Smooth muscle cell (in vitro differentiated cells): Measurements from ENCODE around the gene KCNIP3. TPM values are rescaled to one million over a fixed set of nuclear protein-coding genes. Genes with fewer than 3 reads are reported as not detected.

Experiments
- DNase-seq: peaks from one replicate; lab custom pipeline; 2025; ENCODE audit not compliant: unreplicated experiment; lab: John Stamatoyannopoulos, UW
- H2AFZ ChIP-seq: fragments of 200-600 bp; sonication (generic); 2 replicates; pipeline ENCODE4 v1.6.0; 2016; ENCODE audit warnings: antibody characterized with exemption, low read depth, mild to moderate bottlenecking
- H3F3A ChIP-seq: fragments of 200-600 bp; sonication (generic); 2 replicates; pipeline ENCODE4 v1.6.0; 2017; ENCODE audit warnings: antibody characterized with exemption, low read depth
- H3K27ac ChIP-seq: fragments of 200-600 bp; sonication (generic); 2 replicates; pipeline ENCODE4 v1.5.1; 2016; ENCODE audit warnings: low read depth, mild to moderate bottlenecking
- H3K27me3 ChIP-seq: fragments of 200-600 bp; sonication (generic); 2 replicates; pipeline ENCODE4 v1.6.1; 2016; ENCODE audit warnings: low read depth, mild to moderate bottlenecking
- H3K36me3 ChIP-seq: fragments of 200-600 bp; sonication (generic); 2 replicates; pipeline ENCODE4 v1.5.1; 2016; ENCODE audit warnings: low read depth
- H3K4me1 ChIP-seq: fragments of 200-600 bp; sonication (generic); 2 replicates; pipeline ENCODE4 v1.5.1; 2016; ENCODE audit warnings: low read depth
- H3K4me2 ChIP-seq: fragments of 200-600 bp; sonication (generic); 2 replicates; pipeline ENCODE4 v1.6.0; 2016; ENCODE audit warnings: mild to moderate bottlenecking
- H3K4me3 ChIP-seq: fragments of 200-600 bp; sonication (generic); 2 replicates; pipeline ENCODE4 v1.5.1; 2016; ENCODE audit warnings: mild to moderate bottlenecking
- H3K79me2 ChIP-seq: fragments of 200-600 bp; sonication (generic); 2 replicates; pipeline ENCODE4 v1.6.0; 2016; ENCODE audit warnings: low read depth, mild to moderate bottlenecking
- H3K9ac ChIP-seq: fragments of 200-600 bp; sonication (generic); 2 replicates; pipeline ENCODE4 v1.6.0; 2016; ENCODE audit warnings: low read depth
- H3K9me3 ChIP-seq: fragments of 200-600 bp; sonication (generic); replicated peaks from 2 replicates; pipeline ENCODE4 v1.5.1; 2016; ENCODE audit warnings: low read depth
- H4K20me1 ChIP-seq: fragments of 200-600 bp; sonication (generic); 2 replicates; pipeline ENCODE4 v1.6.0; 2016; ENCODE audit warnings: low read depth
- CTCF ChIP-seq: fragments of 200-600 bp; sonication (generic); IDR thresholded peaks from 2 replicates; pipeline ENCODE4 v1.5.1; 2017; ENCODE audit warnings: borderline replicate concordance, mild to moderate bottlenecking, antibody characterized with exemption; ENCODE audit not compliant: insufficient read depth, poor library complexity, severe bottlenecking
- WGBS: methylation state at CpG from one replicate; pipeline ENCODE4 v1.1.7; 2016; ENCODE audit warnings: low lambda C conversion rate; 5-methylcytosine and 5-hydroxymethylcytosine counted together
- polyA plus RNA-seq: library from polyadenylated mRNA; unstranded; fragments of >200 nt; fragmentation: Nextera tagmentation; extraction: Ambion mirVana; gene quantifications from 2 replicates; pipeline ENCODE4 v1.2.1, GENCODE V29; 2016
- total RNA-seq: library from RNA; depleted of rRNA; stranded (reverse); fragments of >200 nt; gene quantifications from 2 replicates; pipeline ENCODE4 v1.2.3, GENCODE V29; 2014

Gene KCNIP3
- total and polyA plus RNA-seq, 2 experiments from 2014 or later = 1.1 to 7.6 TPM

DNA sequence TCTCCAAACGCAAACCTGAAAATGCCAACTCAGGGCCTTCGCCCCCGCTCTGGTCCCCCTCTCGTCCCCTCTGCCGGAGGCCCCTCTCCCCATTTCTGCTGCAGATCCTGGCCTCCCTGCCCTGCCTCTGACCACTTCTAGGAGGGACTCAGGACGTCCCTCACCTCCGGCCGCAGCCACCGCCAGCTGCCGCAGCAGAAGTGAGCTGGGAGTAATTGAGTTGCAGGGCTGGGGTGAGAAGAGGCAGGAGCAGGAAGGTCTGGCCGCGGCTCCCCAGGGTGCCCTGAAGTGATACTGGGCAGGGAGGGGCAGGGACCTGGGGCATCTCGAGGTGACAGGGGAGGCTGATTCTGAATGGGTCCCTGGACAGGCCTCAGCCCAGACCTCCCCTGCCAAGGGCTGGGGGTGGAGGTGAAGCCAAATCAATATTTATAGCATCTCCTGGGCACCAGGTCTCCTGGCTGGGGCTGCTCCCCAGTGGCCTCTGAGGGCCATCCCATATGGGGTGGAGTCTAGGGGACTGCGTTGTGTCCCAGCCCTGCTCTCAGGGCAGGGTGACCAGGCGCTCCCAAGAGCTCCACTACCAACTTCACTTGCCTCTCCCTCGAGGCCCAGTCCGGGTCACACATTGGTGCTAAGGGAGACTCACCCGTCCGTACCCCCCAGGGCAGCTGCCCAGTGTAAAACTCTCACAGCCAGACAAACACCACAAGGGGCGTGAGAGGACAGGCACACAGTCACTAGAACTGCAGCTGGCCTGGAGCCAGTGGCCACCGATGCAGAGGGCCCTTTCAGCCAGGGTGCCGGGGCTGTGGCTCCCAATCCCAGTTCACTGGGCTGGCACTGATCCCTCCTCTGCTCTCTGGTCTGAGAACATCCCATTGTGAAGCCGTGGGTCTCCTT lies 33.0 kb downstream of the KCNIP3 start:
- no peak overlapping the region for H3K27ac ChIP-seq
- no peak overlapping the region for H2AFZ ChIP-seq
- no peak overlapping the region for H3K4me2 ChIP-seq
- H3K79me2 ChIP-seq = no peaks in the 10 kb centered on the region
- no peaks in the 10 kb centered on the region for H3K27me3 ChIP-seq
- no peaks in the 10 kb centered on the region for H3F3A ChIP-seq
- H3K9ac ChIP-seq = no peak overlapping the region
- DNase-seq = no peak
- WGBS = 85% methylated on average over 23 of the region's 23 CpGs
- H4K20me1 ChIP-seq = no peaks in the 10 kb centered on the region
- H3K36me3 ChIP-seq = no peaks in the 10 kb centered on the region
- no peaks in the 10 kb centered on the region for H3K9me3 ChIP-seq
- no peak overlapping the region for H3K4me3 ChIP-seq
- no peak for TF ChIP-seq CTCF
- no peaks in the 10 kb centered on the region for H3K4me1 ChIP-seq

DNA sequence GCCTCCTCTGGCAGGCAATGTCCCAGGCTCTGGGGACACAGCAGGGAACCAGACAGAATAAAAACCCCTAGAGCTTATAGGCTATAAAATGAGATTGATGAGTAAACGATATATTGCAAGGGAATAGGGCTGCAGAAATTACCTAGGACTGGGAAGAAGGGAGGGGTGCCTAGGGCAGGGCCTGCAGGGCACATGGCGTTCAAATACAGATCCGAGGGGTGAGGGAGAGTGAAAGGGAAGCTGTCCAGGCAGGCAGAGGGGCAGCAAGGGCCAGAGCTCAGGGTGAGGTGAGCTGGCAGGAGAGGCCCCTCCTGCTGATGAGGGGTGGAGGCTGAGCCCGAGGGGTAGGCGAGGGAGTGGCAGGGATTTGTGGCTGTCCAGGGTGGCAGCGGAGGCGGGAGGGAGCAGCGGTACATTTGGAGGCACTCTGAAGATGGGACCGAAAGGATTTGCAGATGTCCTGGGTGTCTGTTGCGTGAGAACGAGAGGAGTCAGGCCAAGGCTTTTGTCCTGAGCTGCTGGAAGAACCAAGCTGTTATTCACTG lies 33.7 kb downstream of the KCNIP3 start:
- 86% methylated on average over 11 of the region's 11 CpGs for WGBS

GRCh38 chr2:95331606-95332005 lies 34.5 kb downstream of the KCNIP3 start:
- no peaks in the 10 kb centered on the region for H3F3A ChIP-seq
- H3K4me1 ChIP-seq = no peaks in the 10 kb centered on the region
- H3K4me3 ChIP-seq = no peak overlapping the region
- no peak overlapping the region for H3K9ac ChIP-seq
- H4K20me1 ChIP-seq = no peaks in the 10 kb centered on the region
- 91% methylated on average over 10 of the region's 10 CpGs for WGBS
- no peak overlapping the region for H3K27ac ChIP-seq
- no peaks in the 10 kb centered on the region for H3K27me3 ChIP-seq
- no peaks in the 10 kb centered on the region for H3K9me3 ChIP-seq
- H3K36me3 ChIP-seq = no peaks in the 10 kb centered on the region
- no peak overlapping the region for H2AFZ ChIP-seq
- no peaks in the 10 kb centered on the region for H3K79me2 ChIP-seq
- TF ChIP-seq CTCF = no peak
- DNase-seq = no peak
- no peak overlapping the region for H3K4me2 ChIP-seq

More for the DNA sequence above, 33.7 kb downstream of the KCNIP3 start:
- no peaks in the 10 kb centered on the region for H4K20me1 ChIP-seq
- no peaks in the 10 kb centered on the region for H3K27me3 ChIP-seq
- no peaks in the 10 kb centered on the region for H3F3A ChIP-seq
- H3K79me2 ChIP-seq = no peaks in the 10 kb centered on the region
- no peaks in the 10 kb centered on the region for H3K9me3 ChIP-seq
- no peak overlapping the region for H3K4me2 ChIP-seq
- no peak overlapping the region for H2AFZ ChIP-seq
- H3K27ac ChIP-seq = no peak overlapping the region
- no peak overlapping the region for H3K4me3 ChIP-seq
- DNase-seq = no peak
- no peak for TF ChIP-seq CTCF
- no peaks in the 10 kb centered on the region for H3K36me3 ChIP-seq
- no peaks in the 10 kb centered on the region for H3K4me1 ChIP-seq
- no peak overlapping the region for H3K9ac ChIP-seq

DNA sequence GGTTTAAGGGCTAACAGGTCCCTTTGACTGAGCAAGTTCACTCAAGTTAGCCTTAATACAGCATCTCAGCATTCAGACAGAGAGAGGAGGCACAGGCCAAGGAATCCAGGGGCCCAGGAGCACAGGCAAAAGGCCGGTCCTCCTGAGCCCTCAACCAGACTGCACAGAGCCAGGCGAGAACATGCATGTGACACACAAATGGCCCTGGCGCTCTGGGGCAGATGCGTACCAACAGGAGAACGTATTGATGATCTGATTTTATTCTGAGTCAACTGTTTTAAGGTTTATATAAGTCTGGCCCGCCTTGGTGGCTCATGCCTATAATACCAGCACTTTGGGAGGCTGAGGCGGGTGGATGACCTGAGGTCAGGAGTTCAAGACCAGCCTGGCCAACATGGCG lies 34.9 kb downstream of the KCNIP3 start:
- WGBS = 89% methylated on average over 8 of the region's 8 CpGs

More for the DNA sequence above, 34.9 kb downstream of the KCNIP3 start:
- no peaks in the 10 kb centered on the region for H3K4me1 ChIP-seq
- H3K27ac ChIP-seq = no peak overlapping the region
- no peak overlapping the region for H3K4me3 ChIP-seq
- DNase-seq = no peak
- TF ChIP-seq CTCF = no peak
- H4K20me1 ChIP-seq = no peaks in the 10 kb centered on the region
- H3F3A ChIP-seq = no peaks in the 10 kb centered on the region
- no peak overlapping the region for H3K9ac ChIP-seq
- no peaks in the 10 kb centered on the region for H3K36me3 ChIP-seq
- no peaks in the 10 kb centered on the region for H3K79me2 ChIP-seq
- H3K27me3 ChIP-seq = no peaks in the 10 kb centered on the region
- H3K9me3 ChIP-seq = no peaks in the 10 kb centered on the region
- H3K4me2 ChIP-seq = no peak overlapping the region
- H2AFZ ChIP-seq = no peak overlapping the region
